HG03521 (cell line): Measurements from ENCODE around the gene PLCB1.

ENCODE experiments used
- ATAC-seq: cut with Tn5 transposase; IDR thresholded peaks from one replicate; pipeline ENCODE4 v1.9.1; 2021; ENCODE audit warnings: mild to moderate bottlenecking, moderate library complexity; ENCODE audit not compliant: unreplicated experiment

PLCB1 gene

DNA sequence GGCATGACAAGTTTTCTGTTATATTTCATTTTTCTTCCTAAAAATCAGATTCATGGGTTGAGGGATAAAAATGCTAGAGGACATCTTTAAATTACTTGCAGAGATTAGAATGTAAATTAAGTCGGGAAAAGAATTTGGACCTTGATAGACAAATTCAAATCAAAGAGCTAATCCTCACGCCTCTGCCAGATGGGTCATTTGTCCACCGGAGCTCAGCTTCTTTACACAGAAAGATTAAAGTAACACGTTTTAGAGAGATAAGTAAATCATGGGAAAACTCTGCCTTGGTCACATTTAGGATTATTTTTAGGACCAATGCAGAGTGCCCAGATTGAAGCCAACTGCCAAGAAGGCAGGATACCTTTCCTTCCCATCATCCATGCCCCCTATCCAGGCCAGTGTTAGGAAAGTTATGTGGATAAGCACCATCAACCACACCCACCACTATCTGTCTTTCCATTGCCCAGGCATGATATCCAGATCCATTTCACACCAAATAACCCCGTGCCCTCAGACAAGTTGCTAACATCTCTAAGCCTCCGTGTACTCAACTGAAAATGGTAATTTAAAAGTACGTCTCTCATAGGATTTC is 539.4 kb downstream of the PLCB1 start:
- no peak for ATAC-seq

GRCh38 chr20:8673116-8673515 is 541.0 kb downstream of the PLCB1 start:
- no peak for ATAC-seq

GRCh38 chr20:8675896-8676295 is 543.8 kb downstream of the PLCB1 start:
- ATAC-seq = no peak

GRCh38 chr20:8678098-8678776 is 546.2 kb downstream of the PLCB1 start:
- ATAC-seq = no peak

- no peak for ATAC-seq
Observed at GRCh38 chr20:8689337-8689736, 557.3 kb downstream of the PLCB1 start.

DNA sequence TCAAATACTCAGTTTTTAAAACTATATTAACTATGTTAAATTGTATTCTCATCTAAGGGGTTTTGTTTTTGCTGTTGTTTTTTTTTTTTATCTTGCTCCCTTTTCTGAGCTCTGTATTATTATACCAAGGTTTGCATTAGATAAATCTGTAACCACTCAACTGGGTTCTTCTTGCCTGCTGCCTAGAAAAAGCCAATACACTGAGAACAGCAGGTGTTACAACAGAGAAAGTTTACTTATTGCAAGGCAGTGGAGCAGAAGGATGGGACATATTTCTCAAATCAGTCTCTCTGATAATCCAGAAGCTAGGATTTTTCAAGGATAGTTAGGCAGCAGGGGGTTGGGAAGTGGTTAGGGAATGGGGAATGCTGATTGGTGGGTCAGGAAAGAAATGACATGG is 558.0 kb downstream of the PLCB1 start:
- no peak for ATAC-seq

- ATAC-seq = no peak
Observed at GRCh38 chr20:8693709-8694108, 561.6 kb downstream of the PLCB1 start.

DNA sequence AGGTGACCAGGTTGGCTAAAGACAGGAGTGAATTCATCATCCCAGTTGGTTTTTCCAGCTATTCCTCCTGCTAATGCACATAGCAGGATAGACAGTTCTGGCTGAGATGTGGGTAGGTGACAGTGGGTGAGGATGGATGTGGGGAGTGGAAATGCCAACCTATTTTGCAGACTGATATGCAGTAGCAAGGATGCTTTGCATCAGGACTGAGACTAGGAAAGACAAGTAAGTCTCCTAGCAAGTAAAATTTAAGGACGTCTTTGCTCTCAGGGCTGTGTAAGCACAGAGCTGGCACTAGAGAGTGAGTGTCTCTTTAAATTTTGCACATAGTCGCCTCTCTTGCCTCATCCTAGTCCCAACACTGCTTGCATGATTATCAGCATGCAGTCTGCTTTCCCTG is 568.7 kb downstream of the PLCB1 start:
- no peak for ATAC-seq

GRCh38 chr20:8706961-8707700 is 575.1 kb downstream of the PLCB1 start:
- ATAC-seq = no peak

- ATAC-seq = no peak
Observed at GRCh38 chr20:8709627-8710026, 577.6 kb downstream of the PLCB1 start.

DNA sequence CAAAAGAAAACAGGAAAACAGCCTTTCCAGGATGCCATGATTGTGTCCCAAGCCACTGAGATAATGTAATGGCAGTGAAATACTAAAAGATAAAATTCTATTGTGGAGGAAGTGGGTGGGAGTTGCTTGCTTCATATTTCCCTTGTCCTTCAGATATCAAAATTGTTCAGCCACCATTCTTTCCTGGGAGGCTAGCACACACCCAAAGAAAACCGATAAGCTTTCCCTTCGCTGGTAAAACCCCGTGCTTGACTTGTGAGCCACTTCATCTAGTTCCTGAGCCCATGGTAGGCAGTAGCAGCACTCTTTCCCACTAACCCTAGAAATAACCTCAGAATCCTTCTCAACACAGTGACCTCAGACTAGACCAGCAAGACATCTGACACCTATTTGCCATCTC is 579.4 kb downstream of the PLCB1 start:
- no peak for ATAC-seq

DNA sequence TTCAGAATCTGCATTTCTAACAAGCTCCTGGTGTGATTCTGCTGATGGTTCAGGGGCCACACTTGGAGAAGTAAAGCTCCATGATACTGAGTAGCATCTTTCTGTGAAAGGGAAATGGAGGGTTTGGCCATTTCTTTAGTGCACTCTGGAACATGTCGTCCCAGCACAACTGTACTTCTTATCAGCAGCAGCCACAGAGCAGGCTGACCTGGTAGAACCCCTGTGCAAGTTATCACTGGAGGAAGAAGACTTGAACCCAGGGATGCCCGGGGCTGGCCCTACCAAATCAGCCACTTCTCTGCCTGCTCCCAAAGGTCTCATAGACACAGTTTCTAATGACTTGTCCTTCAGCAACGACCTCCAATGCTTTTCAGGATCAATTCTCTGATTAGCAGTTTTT is 582.1 kb downstream of the PLCB1 start:
- ATAC-seq = no peak

DNA sequence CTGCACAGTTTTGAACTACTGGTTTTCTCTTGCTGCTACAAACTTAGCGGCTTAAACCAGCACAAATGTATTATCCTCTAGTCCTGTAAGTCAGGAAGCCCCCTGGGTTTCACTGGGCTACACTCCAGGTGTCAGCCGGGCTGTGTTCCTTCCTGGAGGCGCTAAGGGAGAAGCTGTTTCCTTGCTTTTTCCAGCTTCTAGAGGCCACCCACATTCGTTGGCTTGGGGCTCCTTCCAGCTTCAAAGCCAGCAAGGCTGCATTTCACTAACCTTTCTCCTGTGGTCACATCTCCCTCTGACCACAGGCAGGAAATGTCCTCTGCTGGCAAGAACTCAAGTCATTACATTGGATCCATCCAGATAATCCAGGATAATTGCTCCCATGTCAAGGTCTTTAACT is 586.2 kb downstream of the PLCB1 start:
- ATAC-seq = no peak

GRCh38 chr20:8720089-8720488 is 588.0 kb downstream of the PLCB1 start:
- no peak for ATAC-seq

DNA sequence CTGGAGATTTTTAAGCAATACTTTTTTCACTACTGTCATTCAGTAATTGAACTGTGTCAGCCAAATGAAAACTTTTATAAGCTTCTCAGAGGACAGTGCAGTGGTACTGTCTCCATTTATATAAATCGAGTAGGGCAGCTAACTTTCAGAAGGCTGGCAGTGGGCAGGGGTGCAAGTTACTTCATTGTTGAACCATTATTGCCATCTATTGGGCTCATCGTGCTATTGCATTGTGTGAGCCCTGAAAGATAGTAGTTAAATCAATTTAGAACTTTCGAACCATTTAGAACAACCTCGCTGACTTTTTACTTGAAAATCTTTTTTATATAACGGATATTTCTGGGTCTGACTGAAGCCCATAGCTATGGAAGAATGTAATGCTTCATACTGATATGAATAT is 589.0 kb downstream of the PLCB1 start:
- peak; percentile 53 for ATAC-seq

DNA sequence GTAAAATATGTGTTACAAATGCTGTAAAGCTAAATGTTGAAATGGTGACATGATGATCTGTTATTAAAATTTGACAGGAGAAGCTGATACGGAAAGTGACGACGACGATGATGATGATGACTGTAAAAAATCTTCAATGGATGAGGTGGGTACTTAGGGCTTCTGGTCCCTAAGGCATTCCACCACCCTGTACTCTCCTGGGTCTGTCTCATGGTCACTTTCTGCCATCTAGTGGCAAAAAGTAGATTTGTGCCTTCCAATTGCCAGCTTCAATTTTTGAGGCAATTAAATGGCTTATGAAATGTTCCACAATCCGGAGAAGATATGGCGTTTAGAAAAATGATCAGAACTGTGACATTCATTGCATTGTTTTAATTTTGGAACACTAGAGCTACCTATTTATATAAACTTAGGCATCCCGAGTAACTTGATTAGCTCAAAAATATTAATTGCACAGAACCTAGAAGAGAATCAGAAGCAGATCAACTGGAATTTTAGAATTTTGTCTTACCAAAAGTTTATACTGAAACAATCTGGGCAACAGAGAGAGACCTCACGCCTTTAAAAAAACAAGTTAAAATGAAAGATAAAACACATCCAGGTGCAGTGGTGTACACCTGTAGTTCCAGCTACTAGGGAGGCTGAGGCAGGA is 590.3 kb downstream of the PLCB1 start:
- ATAC-seq = peak; percentile 46

DNA sequence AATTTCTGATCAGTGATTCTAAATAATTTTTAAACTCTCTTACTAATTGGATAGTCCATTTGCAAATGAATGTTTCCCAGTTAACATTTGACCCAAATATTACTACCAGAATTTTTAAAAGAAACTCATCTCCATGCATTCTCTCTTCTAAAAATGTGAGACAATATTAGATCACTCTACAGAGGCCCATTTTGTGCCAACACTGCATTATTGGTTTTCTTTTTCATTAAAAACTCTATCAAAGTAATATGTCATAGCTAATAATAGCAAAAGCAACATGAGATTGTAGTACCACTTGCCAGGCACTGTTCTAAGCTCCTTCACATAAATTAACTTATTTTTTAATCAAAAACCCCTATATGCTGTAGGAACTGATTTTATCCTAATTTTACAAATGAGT is 591.2 kb downstream of the PLCB1 start:
- ATAC-seq = no peak

DNA sequence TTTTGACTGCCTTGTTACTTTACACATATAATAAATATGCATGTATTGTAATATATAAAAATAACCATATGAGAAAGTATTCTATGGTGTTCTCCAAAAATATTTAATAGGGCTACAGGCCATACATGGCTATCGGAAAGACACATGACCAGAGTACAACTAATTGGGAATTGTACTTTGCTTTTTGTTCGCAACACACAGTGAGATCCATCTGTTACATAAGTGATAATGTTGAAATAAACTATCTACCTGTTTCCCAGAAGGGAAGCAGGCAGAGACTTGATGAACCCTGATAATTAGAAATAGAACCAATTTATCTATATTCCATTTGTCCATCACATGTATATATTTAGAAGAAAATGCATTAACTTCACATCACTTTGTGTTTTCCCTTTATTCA is 592.8 kb downstream of the PLCB1 start:
- ATAC-seq = no peak

DNA sequence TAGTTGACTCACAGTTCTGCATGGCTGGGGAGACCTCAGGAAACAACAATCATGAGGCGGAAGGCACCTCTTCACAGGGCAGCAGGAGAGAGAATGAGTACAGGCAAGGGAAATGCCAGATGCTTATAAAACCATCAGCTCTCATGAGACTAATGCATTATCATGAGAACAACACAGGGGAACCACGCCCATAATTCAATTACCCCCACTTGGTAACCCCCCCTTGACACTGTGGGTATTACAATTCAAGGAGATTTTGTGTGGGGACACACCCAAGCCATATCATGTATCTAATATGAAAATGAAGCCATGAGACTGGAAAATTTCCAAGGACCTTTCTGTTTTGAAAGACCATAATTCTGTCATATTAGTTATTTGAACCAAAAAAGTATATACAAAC is 594.4 kb downstream of the PLCB1 start:
- no peak for ATAC-seq

GRCh38 chr20:8735014-8735413 is 602.9 kb downstream of the PLCB1 start:
- ATAC-seq = no peak

DNA sequence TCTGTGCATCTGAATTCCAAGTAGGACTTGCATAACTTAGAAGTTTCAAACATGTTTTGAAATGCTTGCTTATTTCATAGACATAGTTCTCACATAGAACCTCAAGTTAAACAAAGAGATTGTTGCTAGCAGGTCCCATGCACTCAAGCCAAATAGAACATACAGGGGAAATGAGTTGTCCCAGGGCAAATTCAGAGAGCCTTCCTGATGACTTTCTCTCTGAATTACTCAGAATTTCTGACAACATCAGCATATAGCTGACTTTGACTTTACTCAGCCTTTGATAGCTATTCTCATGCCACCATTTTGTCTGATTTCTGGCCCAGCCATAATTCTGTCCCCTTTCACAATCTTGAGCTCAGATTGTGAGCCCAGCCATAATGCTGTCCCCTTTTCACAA is 603.6 kb downstream of the PLCB1 start:
- no peak for ATAC-seq

DNA sequence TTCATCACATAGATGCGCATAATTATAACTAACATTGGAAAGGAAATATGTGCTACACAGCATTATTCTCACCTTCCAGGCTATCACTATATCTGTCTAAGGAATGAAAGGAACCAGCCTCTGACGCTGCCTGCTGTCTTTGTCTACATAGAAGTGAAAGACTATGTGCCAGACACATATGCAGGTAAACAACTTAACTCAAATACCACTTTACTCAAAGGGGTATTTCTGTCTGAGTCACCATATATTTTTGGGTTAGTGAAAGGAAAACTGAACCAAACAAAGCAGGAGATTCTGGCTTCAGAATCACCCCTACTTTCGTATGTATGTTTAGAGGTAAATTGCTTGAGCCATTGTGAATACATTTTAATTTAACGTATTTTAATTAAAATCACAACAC is 608.2 kb downstream of the PLCB1 start:
- ATAC-seq = peak; percentile 70
